Neural crest cell (in vitro differentiated cells): ENCODE measurements around the gene LINGO3. TPM values are rescaled to one million over a fixed set of nuclear protein-coding genes. Genes with fewer than 3 reads are reported as not detected.

ENCODE experiments used
- DNase-seq: peaks from one replicate; pipeline ENCODE4 v3.0.0; 2021; ENCODE audit warnings: low read depth, mixed read lengths, low spot score
- H3K27ac Mint-ChIP-seq: one replicate; pipeline ENCODE4 v1.8.0; 2021; ENCODE audit warnings: mild to moderate bottlenecking, mixed read lengths; ENCODE audit not compliant: unreplicated experiment
- H3K27me3 Mint-ChIP-seq: 2 replicates; pipeline ENCODE4 v1.8.0; 2021; ENCODE audit warnings: low read depth, mild to moderate bottlenecking, mixed read lengths
- H3K36me3 Mint-ChIP-seq: 2 replicates; pipeline ENCODE4 v1.8.0; 2021; ENCODE audit warnings: low read depth, mild to moderate bottlenecking, mixed read lengths
- H3K4me1 Mint-ChIP-seq: 2 replicates; pipeline ENCODE4 v1.8.0; 2021; ENCODE audit warnings: mixed read lengths
- H3K4me3 Mint-ChIP-seq: one replicate; pipeline ENCODE4 v1.8.0; 2021; ENCODE audit warnings: mild to moderate bottlenecking, mixed read lengths
- H3K9me3 Mint-ChIP-seq: 2 replicates; pipeline ENCODE4 v1.8.0; 2021; ENCODE audit warnings: mixed read lengths
- total RNA-seq: library from RNA; stranded (reverse); gene quantifications from 2 replicates; pipeline ENCODE4 v1.2.1, GENCODE V29; 2021
- TF ChIP-seq, protein P1 (sequence below): fragments of 200-600 bp; sonication (generic); conservative IDR thresholded peaks from 2 replicates; pipeline ENCODE4 v1.5.0; 2021; ENCODE audit warnings: antibody characterized with exemption, mild to moderate bottlenecking

Gene LINGO3
- total RNA-seq, 1 donor from 2014 or later, result not detected

GRCh38 chr19:2270423-2271233, 37.3 kb downstream of the LINGO3 start:
- Mint-ChIP-seq H3K36me3 (peaks cover 12% of the 10 kb centered on the region), H3K4me3 (peak overlapping the region; percentile 93), H3K27me3 (peaks cover 10% of the 10 kb centered on the region), H3K9me3 (no peaks in the 10 kb centered on the region), H3K27ac (no peak overlapping the region), H3K4me1 (peaks cover 30% of the 10 kb centered on the region)
- TF ChIP-seq, protein P1, sequence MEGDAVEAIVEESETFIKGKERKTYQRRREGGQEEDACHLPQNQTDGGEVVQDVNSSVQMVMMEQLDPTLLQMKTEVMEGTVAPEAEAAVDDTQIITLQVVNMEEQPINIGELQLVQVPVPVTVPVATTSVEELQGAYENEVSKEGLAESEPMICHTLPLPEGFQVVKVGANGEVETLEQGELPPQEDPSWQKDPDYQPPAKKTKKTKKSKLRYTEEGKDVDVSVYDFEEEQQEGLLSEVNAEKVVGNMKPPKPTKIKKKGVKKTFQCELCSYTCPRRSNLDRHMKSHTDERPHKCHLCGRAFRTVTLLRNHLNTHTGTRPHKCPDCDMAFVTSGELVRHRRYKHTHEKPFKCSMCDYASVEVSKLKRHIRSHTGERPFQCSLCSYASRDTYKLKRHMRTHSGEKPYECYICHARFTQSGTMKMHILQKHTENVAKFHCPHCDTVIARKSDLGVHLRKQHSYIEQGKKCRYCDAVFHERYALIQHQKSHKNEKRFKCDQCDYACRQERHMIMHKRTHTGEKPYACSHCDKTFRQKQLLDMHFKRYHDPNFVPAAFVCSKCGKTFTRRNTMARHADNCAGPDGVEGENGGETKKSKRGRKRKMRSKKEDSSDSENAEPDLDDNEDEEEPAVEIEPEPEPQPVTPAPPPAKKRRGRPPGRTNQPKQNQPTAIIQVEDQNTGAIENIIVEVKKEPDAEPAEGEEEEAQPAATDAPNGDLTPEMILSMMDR, result no peak
- DNase-seq, result peak; percentile 48

DNA sequence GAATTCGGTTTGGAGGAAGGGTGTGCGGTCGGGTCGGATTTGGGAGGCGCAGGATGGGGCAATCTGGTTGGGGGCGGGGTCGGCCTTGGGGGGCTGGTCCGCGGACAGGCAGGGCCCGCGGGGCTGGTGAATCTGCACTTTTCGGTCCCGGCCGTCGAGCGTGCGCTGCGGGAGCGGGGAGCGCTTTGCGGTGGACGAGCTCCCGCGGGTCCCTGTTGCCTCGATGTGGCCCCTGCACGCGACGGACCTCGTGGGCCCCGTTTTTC, 37.9 kb downstream of the LINGO3 start:
- Mint-ChIP-seq H3K27me3 (peaks cover 8% of the 10 kb centered on the region), H3K36me3 (peaks cover 11% of the 10 kb centered on the region), H3K27ac (peak overlapping the region; percentile 71), H3K4me3 (peak overlapping the region; percentile 94), H3K4me1 (peaks cover 27% of the 10 kb centered on the region), H3K9me3 (no peaks in the 10 kb centered on the region)
- TF ChIP-seq, protein P1, result no peak
- DNase-seq, result no peak

DNA sequence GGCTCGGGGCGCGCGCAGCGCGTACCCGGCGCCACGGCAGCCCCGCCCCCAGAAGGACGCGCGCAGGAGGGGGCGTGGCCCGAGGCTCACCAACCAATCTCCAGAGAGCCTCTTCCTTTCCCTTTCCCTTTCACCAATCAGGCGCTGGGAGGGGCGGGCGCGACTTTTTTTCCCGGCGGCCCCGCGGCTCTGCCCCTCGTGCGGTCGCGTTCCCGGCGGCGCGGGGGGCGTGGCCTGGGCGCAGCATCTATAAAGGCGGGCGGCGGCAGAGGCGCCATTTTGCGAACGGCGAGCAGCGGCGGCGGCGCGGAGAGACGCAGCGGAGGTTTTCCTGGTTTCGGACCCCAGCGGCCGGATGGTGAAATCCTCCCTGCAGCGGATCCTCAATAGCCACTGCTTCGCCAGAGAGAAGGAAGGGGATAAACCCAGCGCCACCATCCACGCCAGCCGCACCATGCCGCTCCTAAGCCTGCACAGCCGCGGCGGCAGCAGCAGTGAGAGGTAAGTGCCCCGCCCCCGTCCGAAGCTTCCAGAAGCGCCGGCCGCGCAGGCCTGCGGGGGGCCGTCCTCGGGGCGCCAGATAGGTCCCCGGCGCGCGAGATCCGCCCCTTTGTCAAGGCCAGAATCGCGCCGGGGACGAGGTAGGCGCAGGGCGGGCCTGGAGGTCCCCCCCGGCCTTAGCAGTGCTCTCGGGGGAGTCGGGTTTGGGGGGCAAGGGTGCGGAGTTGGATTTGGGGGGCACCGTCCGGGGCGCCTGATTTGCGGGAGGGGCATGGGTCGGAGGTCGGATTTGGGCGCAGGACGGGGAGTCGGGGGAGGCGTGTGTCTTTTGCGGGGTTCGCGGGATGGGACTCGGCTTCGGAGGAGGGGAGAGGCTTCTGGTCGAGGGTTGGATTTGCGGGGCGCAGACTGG, 38.5 kb downstream of the LINGO3 start:
- TF ChIP-seq, protein P1, result peak; percentile 47
- Mint-ChIP-seq H3K36me3 (peaks cover 8% of the 10 kb centered on the region), H3K4me3 (peak overlapping the region; percentile 94), H3K27ac (peak overlapping the region; percentile 92), H3K27me3 (peaks cover 7% of the 10 kb centered on the region), H3K4me1 (peaks cover 24% of the 10 kb centered on the region), H3K9me3 (no peaks in the 10 kb centered on the region)
- peak; percentile 99 for DNase-seq

- TF ChIP-seq, protein P1, result no peak
- H3K4me1 Mint-ChIP-seq, result peaks cover 19% of the 10 kb centered on the region
- peaks cover 3% of the 10 kb centered on the region for H3K27me3 Mint-ChIP-seq
- no peak for DNase-seq
- peaks cover 5% of the 10 kb centered on the region for H3K36me3 Mint-ChIP-seq
- H3K4me3 Mint-ChIP-seq, result peak overlapping the region; percentile 94
- H3K27ac Mint-ChIP-seq, result peak overlapping the region; percentile 35
- no peaks in the 10 kb centered on the region for H3K9me3 Mint-ChIP-seq
Measured at GRCh38 chr19:2268861-2269243, 39.1 kb downstream of the LINGO3 start.

- H3K9me3 Mint-ChIP-seq, result no peaks in the 10 kb centered on the region
- DNase-seq, result no peak
- H3K4me1 Mint-ChIP-seq, result peaks cover 16% of the 10 kb centered on the region
- TF ChIP-seq, protein P1, result no peak
- no peaks in the 10 kb centered on the region for H3K27me3 Mint-ChIP-seq
- H3K36me3 Mint-ChIP-seq, result peaks cover 4% of the 10 kb centered on the region
- H3K27ac Mint-ChIP-seq, result no peak overlapping the region
- peak overlapping the region; percentile 94 for H3K4me3 Mint-ChIP-seq
Measured at GRCh38 chr19:2268480-2268830, 39.5 kb downstream of the LINGO3 start.
